Astrocyte of the cerebellum (primary cell): ENCODE data around the gene COL27A1.
A peak's percentile ranks its signal among the peaks of the same experiment; 100 is the strongest.

Experiments used
- DNase-seq: peaks from one replicate; pipeline ENCODE4 v3.0.0-alpha.2; 2011; ENCODE audit warnings: low read depth
- H3K4me3 ChIP-seq: 2 replicates; pipeline ENCODE4 v1.5.1; 2011; ENCODE audit warnings: mild to moderate bottlenecking, low read depth, low read length, moderate library complexity
- in situ Hi-C: cut with HindIII; loops from 2 replicates; pipeline ENCODE4 v1.10.0; 2017; ENCODE audit warnings: low sequenced_read_pairs
- TF ChIP-seq, protein P1 (sequence below): IDR thresholded peaks from 2 replicates; pipeline ENCODE4 v1.5.1; 2012; ENCODE audit warnings: low read length, low read depth, moderate library complexity, mild to moderate bottlenecking; ENCODE audit errors: missing control alignments

Gene COL27A1

GRCh38 chr9:114155263-114155994 lies at the start of gene COL27A1:
Gene COL27A1, plus strand, starts transcription at chr9:114155537. Its CDS starts 414 bp downstream, at chr9:114155951.
- peak within 1 kb of the TSS; percentile 57 for H3K4me3 ChIP-seq
- DNase-seq = peak; percentile 42
- TF ChIP-seq, protein P1, sequence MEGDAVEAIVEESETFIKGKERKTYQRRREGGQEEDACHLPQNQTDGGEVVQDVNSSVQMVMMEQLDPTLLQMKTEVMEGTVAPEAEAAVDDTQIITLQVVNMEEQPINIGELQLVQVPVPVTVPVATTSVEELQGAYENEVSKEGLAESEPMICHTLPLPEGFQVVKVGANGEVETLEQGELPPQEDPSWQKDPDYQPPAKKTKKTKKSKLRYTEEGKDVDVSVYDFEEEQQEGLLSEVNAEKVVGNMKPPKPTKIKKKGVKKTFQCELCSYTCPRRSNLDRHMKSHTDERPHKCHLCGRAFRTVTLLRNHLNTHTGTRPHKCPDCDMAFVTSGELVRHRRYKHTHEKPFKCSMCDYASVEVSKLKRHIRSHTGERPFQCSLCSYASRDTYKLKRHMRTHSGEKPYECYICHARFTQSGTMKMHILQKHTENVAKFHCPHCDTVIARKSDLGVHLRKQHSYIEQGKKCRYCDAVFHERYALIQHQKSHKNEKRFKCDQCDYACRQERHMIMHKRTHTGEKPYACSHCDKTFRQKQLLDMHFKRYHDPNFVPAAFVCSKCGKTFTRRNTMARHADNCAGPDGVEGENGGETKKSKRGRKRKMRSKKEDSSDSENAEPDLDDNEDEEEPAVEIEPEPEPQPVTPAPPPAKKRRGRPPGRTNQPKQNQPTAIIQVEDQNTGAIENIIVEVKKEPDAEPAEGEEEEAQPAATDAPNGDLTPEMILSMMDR = peak; percentile 85
- in situ Hi-C loops = loop anchor here (5.0 kb wide), 1 partner anchor 97 kb away; no protein-coding TSS in a partner anchor

DNA sequence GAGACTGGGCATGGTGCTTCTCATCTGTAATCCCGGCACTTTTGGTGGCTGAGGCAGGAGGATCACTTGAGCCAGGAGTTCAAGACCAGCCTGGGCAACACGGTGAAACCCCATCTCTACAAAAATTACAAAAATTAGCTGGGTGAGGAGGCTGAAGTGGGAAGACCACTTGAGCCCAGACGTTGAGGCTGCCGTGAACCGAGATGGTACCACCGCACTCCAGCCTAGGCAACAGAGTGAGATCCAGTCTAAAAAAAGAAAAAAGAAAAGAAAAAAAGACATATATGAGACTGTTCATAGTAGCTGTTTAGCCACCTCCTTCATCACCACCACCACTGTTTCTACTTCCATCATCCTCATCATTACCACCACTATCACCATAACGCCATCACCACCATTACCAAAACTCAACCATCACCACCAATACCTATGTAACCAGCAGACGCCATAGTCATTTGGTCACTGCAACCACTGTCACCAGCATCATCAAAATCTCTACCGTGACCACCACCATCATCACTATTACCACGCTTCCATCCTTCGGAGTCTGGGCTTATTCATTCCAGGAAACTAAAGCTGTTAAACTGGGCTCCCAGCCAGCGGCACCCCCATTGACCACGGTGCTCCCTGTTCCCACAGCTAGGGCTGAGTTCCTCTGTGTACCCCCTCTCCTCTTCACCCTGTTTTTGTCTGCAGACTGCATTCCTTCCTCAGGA lies 47.9 kb upstream of the COL27A1 start:
- no peak for DNase-seq
- in situ Hi-C loops = loop anchor here (5.0 kb wide), 2 partner anchors 45 to 170 kb away; no protein-coding TSS in a partner anchor
- H3K4me3 ChIP-seq = no peak overlapping the region
- TF ChIP-seq, protein P1 = no peak

GRCh38 chr9:114108016-114108833 lies 47.1 kb upstream of the COL27A1 start:
- TF ChIP-seq, protein P1 = peak; percentile 98
- peak; percentile 55 for DNase-seq
- H3K4me3 ChIP-seq = no peak overlapping the region
- in situ Hi-C loops = loop anchor here (5.0 kb wide), 2 partner anchors 44 to 169 kb away; no protein-coding TSS in a partner anchor

DNA sequence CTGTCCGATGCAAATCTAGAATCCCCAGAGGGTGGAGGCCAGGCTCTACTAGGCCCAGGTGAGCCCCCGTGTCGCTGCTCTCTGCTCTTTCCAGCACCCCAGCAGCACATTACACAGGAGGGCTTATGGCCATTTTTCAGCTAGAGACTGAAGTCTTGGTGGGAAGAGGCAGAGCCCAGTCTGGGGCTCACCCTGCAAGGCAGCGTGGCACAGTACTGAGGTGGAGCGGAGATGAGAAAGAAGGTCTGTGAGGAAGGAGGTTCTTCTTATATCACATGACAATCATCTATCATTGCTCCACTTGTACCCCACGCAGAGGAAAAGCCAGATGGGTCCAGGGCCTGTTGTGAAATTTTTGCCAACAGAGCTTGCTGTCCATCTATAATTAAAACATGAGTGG lies 46.2 kb upstream of the COL27A1 start:
- H3K4me3 ChIP-seq = no peak overlapping the region
- DNase-seq = no peak
- in situ Hi-C loops = loop anchor here (5.0 kb wide), 2 partner anchors 43 to 168 kb away; no protein-coding TSS in a partner anchor
- TF ChIP-seq, protein P1 = no peak

- no peak for DNase-seq
- in situ Hi-C loops = no loop called here
- TF ChIP-seq, protein P1 = no peak
- no peak overlapping the region for H3K4me3 ChIP-seq
These were observed 45.2 kb upstream of the COL27A1 start for GRCh38 chr9:114110180-114110579.

- TF ChIP-seq, protein P1 = no peak
- in situ Hi-C loops = no loop called here
- H3K4me3 ChIP-seq = no peak overlapping the region
- no peak for DNase-seq
These were observed 43.0 kb upstream of the COL27A1 start for GRCh38 chr9:114112325-114112724.
